Measurements from ENCODE around the gene NAA25. TPM values are rescaled to one million over a fixed set of nuclear protein-coding genes. Genes with fewer than 3 reads are reported as not detected.

NAA25 gene
- total RNA-seq, result 24.1 TPM

DNA sequence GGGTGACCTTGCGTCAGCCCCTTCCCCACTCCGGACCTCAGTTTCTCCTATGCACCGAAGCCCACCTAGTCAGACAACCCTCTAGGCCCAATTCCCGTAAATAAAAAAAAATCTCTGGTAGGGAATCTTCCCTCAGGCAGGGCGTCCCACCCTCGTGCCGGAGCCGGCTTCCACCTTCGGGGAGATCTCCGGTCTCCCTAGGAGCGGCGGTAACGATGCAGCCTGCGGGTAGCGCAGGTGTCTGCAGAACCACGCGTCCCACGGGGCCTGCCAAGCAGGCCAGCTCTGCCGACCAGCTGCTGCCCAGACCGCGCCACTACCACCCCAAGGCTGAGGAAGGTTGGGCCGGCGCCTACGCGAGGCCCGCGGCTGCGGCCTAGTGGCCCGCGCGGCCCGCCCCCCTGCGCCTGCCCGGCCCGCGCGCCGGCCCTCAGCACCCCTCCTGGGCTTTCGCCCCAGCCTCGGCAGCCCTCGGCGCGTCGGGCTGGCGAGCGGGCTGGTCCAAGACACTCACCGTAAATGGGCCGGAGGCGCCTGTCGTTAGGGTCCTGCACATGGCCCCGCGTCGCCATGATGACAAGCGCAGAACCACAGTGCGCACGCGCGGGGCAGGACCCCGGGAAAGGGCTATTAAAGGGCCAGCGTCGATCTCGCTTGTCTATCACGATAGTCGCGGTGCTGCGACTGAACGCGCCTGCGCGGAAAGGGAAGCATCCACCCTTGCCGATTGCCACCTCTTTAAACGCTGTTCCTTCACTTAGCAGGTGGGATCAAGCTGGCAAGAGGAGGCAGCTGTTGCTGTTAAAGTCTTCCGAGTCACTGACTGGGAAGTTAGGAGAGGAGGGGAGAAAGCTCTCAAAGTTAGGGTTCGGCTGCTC, at the start of gene NAA25:
Gene NAA25, minus strand, starts transcription at position 582 of the 878 bp plus-strand sequence. Its CDS starts 10 bp downstream, at position 572.
- Histone ChIP-seq H3K27ac (peak within 1 kb of the TSS; percentile 95), H3K9me3 (no peaks in the 10 kb centered on the region), H3K4me3 (peak within 1 kb of the TSS; percentile 55 to 88), H3K4me1 (peaks cover 78% of the 10 kb centered on the region), H3K36me3 (no peaks in the 10 kb centered on the region), H3K27me3 (no peaks in the 10 kb centered on the region)
- no peak for DNase-seq (ENCODE audit: extremely low spot score in 2 of 2)
- intact Hi-C loops (cut with DNase I), result no loop called here
- TF ChIP-seq, protein P1, sequence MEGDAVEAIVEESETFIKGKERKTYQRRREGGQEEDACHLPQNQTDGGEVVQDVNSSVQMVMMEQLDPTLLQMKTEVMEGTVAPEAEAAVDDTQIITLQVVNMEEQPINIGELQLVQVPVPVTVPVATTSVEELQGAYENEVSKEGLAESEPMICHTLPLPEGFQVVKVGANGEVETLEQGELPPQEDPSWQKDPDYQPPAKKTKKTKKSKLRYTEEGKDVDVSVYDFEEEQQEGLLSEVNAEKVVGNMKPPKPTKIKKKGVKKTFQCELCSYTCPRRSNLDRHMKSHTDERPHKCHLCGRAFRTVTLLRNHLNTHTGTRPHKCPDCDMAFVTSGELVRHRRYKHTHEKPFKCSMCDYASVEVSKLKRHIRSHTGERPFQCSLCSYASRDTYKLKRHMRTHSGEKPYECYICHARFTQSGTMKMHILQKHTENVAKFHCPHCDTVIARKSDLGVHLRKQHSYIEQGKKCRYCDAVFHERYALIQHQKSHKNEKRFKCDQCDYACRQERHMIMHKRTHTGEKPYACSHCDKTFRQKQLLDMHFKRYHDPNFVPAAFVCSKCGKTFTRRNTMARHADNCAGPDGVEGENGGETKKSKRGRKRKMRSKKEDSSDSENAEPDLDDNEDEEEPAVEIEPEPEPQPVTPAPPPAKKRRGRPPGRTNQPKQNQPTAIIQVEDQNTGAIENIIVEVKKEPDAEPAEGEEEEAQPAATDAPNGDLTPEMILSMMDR (IDR thresholded peaks at IDR 0.05), result no peak
- TF ChIP-seq POLR2A (IDR thresholded peaks at IDR 0.05), result peak in 1 of 2 donors; percentile 11
- peak; percentile 49 to 82 for TF ChIP-seq POLR2AphosphoS5 (IDR thresholded peaks at IDR 0.05; ENCODE audit: insufficient read depth in 1 of 2, low read depth in 1 of 2)

DNA sequence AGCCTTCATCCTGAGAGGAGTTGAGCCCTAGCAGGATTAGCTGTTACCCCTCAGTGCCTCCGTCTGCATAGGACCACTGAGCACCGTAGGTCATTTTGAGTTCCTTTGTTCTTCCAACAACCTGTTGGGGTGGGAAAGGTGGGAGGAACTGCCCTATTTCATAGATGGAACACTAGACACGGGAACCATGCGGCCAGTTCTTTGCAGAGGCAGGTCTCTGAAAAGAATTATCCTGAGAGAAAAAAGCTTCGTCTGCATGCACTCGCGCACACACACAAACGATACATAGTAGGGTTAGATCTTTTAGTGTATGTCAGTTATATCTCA, 45.3 kb upstream of the NAA25 start:
- intact Hi-C loops (cut with DNase I), result no loop called here
- DNase-seq (ENCODE audit: extremely low spot score in 2 of 2), result no peak
- Histone ChIP-seq H3K9me3 (no peaks in the 10 kb centered on the region), H3K4me1 (no peaks in the 10 kb centered on the region), H3K27ac (no peak overlapping the region), H3K36me3 (peaks cover 0 to 62% of the 10 kb centered on the region in 2 donors), H3K4me3 (no peak overlapping the region), H3K27me3 (no peaks in the 10 kb centered on the region)
- TF ChIP-seq POLR2AphosphoS5 (IDR thresholded peaks at IDR 0.05; ENCODE audit: insufficient read depth in 1 of 2, low read depth in 1 of 2) (no peak), POLR2A (IDR thresholded peaks at IDR 0.05) (no peak)
- TF ChIP-seq, protein P1 (IDR thresholded peaks at IDR 0.05), result no peak

DNA sequence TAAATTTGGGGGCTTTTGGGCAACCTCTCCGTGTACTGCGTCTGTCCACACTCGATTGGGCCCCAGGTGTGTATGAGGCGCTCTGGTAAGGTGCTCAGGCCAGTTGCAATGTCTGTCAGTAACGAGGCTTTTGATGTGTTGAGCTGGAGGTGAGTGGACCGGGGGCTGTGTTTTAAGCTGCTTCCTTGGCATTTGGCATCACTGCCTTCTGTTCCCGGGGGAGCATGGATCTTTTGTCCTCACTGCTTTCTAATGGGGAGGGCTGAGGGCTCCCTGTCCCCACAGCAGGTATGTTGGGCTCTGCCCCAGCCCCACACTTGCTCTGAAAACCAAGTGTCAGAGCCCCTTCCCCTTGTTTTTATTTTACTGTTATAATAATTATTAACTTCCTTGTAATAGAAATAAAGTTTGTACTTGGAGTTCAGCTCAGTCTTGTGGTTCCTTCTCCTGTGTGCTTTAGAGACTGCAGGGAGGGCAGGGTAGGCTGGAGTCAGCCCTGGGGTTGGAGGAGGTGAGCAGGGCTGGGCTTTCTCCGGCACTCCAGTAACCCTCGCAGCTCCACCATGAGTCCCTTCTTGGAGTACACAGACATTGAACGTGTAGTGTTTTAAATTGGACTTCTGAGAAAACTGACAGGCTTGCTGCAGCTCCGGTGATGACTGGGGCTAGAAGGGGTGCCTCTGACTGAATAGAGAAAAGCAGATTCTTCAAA, 44.8 kb upstream of the NAA25 start:
- H3K9me3 ChIP-seq, result no peaks in the 10 kb centered on the region
- intact Hi-C loops (cut with DNase I), result no loop called here
- no peak overlapping the region for H3K27ac ChIP-seq
- no peaks in the 10 kb centered on the region for H3K4me1 ChIP-seq
- H3K36me3 ChIP-seq, result peaks cover 0 to 62% of the 10 kb centered on the region in 2 donors
- DNase-seq (ENCODE audit: extremely low spot score in 2 of 2), result no peak
- TF ChIP-seq, protein P1 (IDR thresholded peaks at IDR 0.05), result no peak
- TF ChIP-seq POLR2AphosphoS5 (IDR thresholded peaks at IDR 0.05; ENCODE audit: insufficient read depth in 1 of 2, low read depth in 1 of 2) (no peak), POLR2A (IDR thresholded peaks at IDR 0.05) (no peak)
- no peaks in the 10 kb centered on the region for H3K27me3 ChIP-seq
- no peak overlapping the region for H3K4me3 ChIP-seq

DNA sequence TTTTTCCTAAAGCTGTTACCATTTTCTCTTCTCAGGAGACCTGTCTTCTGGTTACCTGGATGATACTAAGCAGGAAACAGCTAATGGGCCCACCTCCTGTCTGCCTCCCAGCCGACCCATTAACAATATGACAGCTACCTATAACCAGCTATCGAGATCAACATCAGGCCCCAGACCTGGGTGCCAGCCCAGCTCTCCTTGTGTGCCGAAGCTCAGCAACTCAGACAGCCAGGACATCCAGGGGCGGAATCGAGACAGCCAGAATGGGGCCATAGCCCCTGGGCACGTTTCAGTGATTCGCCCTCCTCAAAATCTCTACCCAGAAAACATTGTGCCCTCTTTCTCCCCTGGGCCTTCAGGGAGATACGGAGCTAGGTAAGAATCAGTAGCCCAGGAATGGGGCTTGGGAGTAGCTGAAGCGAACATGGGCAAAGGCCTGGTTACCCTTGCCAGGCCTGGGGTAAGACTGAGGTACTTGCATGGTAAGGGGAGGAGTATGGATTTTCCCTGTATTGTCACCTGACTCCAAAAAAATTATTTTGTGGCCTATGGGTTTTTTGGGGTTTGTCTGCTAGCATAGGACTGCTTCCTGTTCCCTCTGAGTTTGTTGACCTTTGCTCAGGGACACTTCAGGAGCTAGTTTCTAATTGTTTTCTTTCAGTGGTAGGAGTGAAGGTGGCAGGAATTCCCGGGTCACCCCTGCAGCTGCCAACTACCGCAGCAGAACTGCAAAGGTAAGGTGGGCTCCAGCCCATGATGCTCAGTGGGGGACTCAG, 43.4 kb upstream of the NAA25 start:
- Histone ChIP-seq H3K27ac (no peak overlapping the region), H3K9me3 (no peaks in the 10 kb centered on the region), H3K4me3 (no peak overlapping the region), H3K4me1 (no peaks in the 10 kb centered on the region), H3K27me3 (no peaks in the 10 kb centered on the region), H3K36me3 (peaks cover 0 to 67% of the 10 kb centered on the region in 2 donors)
- no peak for DNase-seq (ENCODE audit: extremely low spot score in 2 of 2)
- no peak for TF ChIP-seq POLR2A (IDR thresholded peaks at IDR 0.05)
- TF ChIP-seq, protein P1 (IDR thresholded peaks at IDR 0.05), result no peak
- no peak for TF ChIP-seq POLR2AphosphoS5 (IDR thresholded peaks at IDR 0.05; ENCODE audit: insufficient read depth in 1 of 2, low read depth in 1 of 2)
- intact Hi-C loops (cut with DNase I), result no loop called here

Data from vagina (tissue), 2 donors.